Measurements from ENCODE around the gene ADRA1B.

- TF ChIP-seq POLR2AphosphoS5 (IDR thresholded peaks at IDR 0.05; ENCODE audit: borderline replicate concordance, low read depth, low read length): no peak
- no peak for TF ChIP-seq EZH2 (IDR thresholded peaks at IDR 0.05)
These were observed 27.0 kb downstream of the ADRA1B start for GRCh38 chr5:159943326-159943725.
